Left forelimb (tissue), 1 donor: ENCODE results near the gene KCNH8.
"Not testable (repeated sequence)": the region's sequence is repeated elsewhere in the genome, so short reads cannot be mapped to it uniquely, and the experiment has no call there.

Experiments
- DNase-seq: peaks from one replicate; pipeline ENCODE4 v3.0.0-alpha.2; 2018; ENCODE audit warnings: low spot score

The KCNH8 gene

DNA sequence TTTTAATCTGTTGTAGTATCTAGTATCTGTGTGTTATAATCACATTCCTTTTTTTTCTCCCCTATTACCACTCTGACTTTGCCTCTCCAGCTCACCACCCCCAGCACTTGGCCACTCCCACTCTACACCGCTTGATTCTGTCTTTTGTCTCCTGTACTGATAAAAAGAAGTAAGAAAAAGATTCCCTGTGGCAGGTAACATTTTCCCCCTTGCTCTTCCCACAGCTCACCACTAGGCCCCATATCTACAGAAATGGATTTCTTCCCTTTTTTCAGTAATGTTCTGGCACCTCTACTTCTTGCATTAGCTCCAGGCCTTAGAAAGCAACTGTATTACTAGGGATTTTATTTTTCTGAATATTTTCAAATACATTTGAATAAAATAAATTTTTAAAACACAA lies 25.6 kb downstream of the KCNH8 start:
- no peak for DNase-seq

DNA sequence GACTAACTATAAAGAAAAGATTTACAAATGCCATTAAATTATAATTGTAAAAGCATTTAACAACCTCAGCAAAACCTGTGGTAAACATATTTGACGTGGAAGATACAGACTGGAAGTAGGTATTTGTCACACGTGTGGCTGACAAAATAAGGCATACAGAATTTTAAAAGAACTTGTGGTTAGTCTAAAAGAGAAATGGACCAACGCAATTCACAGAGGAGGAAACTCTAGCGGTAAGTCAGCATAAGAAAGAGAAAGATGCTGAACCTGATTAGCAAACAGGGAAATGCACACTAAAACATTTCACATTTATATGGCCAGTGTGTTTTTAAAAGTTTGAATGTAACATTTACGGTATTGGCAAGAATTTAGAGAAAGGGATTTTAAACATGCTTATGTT lies 35.3 kb downstream of the KCNH8 start:
- DNase-seq = no peak

DNA sequence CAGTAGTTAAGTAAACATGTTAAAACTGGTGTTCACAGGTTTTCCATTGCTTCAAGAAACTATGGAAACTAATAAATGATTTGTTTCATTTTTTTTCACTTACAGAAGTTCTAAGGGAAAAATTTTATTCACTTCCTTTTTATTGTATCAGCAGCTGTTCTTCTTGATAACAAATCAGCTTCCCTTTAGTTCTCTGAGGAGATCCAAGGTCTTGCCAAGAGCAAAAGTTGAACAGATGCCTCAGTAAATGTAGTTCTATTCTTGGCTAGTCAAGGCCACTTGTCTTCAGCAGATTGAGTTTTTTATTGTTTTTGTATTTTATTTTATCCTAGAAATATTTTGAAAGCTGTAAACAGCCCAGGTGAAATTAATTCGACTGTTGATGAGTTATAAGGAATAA lies 41.8 kb downstream of the KCNH8 start:
- no peak for DNase-seq

- DNase-seq = no peak
These were observed 42.3 kb downstream of the KCNH8 start for GRCh38 chr3:19190602-19191001.

DNA sequence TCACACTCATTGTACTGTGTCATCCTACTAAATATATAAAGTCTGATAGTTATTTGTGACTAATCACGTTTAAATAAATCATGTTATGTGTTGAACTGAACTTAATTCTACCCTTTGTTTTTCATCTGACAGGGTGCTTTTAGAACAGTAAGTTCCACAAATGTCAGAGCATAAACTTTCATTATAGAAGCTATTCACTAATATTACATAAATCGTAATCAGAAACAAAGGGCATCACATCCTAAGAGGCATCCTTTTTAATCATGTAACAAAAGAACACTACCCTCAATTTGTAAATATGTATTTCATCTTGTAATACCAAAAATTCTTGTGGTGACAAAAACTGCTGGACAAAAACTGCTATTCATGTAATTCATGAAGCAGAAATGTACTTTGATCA lies 50.8 kb downstream of the KCNH8 start:
- DNase-seq = no peak

DNA sequence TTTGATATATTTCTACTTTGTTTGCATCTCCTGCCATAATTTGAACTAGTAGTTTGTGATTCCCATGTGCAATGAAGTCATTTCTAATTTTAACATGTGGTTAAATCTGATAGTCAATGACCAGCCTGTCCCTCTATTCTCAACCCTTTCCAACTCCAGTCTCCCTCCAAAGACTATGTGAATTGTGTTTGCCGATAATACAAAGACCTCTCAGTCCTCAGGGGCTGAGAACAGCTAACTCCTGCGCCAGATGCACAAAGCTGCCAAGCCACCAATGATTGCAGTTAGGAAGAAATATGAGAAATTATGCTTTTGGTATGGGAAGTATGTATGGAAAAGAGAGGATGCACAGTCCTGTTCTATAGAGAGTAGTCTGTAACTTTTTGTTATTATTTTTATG lies 54.0 kb downstream of the KCNH8 start:
- no peak for DNase-seq

DNA sequence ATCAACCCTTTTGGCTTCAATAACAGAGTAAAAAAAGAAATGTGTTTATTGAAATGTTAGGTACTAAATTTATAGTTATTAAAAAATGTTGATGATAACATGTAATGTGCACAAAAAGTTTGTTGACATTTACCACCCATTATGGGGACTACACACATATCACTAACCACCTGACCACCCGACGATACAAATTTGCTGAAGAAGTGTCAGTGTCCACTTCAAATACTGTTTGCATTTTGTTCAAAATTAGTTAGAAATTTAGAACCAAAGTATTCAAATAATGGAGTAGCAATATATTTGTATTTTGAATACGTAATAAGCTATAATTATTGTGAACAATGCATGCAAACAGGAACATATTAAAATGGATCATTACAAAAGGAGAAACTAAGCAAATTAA lies 54.4 kb downstream of the KCNH8 start:
- DNase-seq = no peak

GRCh38 chr3:19206540-19206939 lies 58.2 kb downstream of the KCNH8 start:
- no peak for DNase-seq

- DNase-seq = no peak
These were observed 65.4 kb downstream of the KCNH8 start for GRCh38 chr3:19213603-19214220.

- DNase-seq = no peak
These were observed 67.1 kb downstream of the KCNH8 start for GRCh38 chr3:19215427-19215826.

GRCh38 chr3:19216669-19217337 lies 68.5 kb downstream of the KCNH8 start:
- DNase-seq = no peak

DNA sequence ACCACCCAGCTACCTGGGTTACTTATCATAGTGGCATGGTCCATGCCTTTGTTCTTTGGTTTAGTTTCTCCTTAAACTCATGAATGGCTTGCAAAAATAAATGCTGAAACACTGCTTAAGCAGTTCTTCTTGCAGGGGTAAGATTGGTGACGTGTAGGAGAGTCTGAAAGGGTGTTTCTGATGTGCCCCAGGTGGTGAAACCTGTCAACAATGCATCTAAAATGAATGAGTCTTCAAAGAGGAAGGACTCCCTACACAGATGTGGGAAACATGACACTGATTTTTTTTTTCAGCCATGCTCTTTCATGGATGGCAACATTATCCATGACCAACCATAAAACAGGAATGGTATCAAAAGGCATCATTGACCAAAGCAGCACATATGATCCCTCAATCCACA lies 72.0 kb downstream of the KCNH8 start:
- DNase-seq = no peak

DNA sequence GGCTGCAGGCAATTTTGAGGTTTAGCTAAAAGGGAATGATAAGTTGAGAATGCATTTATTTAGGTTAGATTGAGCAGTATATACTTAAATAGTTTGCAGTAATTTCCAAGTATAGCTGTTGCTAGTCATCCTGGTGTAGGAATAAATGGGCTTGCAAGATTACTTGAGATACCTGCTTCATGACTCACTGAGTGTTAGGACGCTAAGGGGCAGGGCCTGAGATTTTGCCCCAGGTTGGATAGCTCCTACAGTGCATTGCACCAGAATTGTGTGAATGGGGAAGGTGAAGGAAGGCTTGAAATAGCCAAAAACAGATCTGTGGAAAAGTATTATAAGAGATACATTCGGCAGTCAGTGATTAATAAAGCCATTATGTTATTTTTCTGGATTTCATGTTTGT lies 72.8 kb downstream of the KCNH8 start:
- DNase-seq = no peak

- no peak for DNase-seq
These were observed 78.2 kb downstream of the KCNH8 start for GRCh38 chr3:19226479-19226878.

DNA sequence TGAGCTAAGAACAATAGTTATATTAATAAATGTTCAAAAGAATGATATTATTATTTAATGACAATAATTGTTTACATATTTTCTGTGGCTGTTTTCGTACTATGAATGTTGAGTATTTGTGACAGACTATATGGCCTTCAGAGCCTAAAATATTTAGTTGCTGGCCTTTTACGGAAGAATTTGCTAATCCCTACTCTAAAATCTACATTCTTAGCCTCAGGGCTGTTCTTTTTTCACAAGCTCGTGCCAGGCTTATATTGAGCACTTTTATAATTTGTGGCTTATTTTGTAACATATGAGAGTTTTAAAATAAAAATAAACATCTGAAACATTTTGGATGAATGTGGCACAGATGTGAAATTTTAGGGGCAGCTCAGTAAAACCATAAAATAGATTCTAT lies 79.9 kb downstream of the KCNH8 start:
- DNase-seq = no peak

- DNase-seq = no peak
These were observed 80.8 kb downstream of the KCNH8 start for GRCh38 chr3:19229086-19229485.

DNA sequence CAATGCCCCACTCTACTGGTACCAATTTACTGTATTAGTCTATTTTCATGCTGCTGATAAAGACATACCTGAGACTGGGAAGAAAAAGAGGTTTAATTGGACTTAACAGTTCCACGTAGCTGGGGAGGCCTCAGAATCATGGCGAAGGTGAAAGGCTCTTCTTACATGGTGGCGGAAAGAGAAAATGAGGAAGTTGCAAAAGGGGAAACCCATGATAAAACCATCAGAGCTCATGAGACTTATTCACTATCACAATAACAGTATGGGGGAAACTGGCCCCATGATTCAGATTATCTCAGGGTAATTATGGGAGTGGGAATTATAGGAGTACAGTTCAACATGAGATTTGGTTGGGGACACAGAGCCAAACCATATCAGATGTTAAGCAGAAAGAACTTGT lies 81.6 kb downstream of the KCNH8 start:
- not testable (repeated sequence) for DNase-seq

DNA sequence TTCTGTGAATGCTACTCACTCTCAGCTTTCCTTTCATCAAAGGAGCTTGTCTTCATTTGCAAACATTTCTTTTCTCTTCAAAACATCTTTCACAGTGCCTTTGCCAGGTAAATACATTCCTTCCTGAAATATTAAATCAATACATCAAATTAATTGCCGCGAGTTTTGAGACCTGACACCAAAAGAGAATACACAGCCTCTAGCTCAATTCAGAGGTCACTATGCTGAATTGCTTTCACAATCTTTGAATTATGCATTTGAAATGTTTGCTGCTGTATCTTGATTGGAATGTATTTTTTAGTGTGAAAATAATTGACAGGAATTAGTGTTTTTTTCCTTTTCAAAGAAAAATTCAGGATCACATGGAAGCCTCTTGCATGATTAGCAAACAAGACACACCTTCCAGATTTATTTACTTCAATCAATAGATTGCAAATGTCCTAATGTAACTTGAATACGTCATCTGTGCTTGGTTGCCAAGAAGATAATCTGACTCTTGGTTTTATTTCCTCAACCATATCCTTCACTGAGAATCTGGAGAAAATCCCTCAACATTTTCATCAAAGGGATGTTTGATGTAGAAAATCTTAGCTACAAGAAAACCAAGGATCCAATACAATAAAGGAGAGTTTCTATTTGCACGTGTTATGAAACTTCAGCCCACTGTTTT lies 83.6 kb downstream of the KCNH8 start:
- no peak for DNase-seq

DNA sequence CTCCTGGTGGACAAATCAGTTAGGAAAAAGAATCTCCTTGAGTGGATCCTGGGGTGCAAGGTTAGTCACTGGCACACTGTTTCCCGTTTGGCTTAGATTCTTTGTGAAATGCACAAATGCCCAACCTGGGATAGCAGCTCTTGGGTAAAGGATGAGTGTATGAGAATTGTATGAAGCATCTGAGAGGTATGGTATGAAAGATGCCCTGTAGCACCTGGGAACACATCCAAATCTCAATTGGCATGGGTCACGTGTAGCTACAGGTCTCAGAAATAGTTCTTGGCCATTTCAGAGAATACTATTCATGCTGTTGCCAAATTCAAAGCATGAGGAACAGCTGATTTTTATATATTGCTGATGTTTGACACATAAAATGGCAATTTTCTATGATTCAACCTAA lies 84.3 kb downstream of the KCNH8 start:
- no peak for DNase-seq

DNA sequence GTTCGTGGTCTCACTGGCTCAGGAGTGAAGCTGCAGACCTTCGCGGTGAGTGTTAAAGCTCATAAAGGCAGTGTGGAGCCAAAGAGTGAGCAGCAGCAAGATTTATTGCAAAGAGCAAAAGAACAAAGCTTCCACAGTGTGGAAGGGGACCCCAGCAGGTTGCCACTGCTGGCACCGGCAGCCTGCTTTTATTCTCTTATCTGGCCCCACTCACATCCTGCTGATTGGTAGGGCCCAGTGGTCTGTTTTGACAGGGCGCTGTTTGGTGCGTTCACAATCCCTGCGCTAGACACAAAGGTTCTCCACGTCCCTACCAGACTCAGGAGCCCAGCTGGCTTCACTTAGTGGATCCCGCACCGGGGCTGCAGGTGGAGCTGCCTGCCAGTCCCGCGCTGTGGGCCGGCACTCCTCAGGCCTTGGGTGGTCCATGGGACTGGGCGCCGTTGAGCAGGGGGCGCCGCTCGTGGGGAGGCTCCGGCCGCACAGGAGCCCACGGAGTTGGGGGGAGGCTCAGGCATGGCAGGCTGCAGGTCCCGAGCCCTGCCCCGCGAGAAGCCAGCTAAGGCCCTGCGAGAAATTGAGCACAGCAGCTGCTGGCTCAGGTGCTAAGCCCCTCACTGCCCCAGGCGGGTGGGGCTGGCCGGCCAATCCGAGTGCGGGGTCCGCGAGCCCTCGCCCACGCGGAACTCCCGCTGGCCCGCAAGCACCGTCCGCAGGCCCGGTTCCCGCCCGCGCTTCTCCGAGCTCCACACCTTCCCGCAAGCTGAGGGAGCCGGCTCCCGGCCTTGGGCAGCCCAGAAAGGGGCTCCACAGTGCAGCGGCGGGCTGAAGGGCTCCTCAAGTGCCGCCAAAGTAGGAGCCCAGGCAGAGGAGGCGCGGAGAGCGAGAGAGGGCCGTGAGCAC lies 85.8 kb downstream of the KCNH8 start:
- DNase-seq = not testable (repeated sequence)

- no peak for DNase-seq
These were observed 99.8 kb downstream of the KCNH8 start for GRCh38 chr3:19248143-19248542.

DNA sequence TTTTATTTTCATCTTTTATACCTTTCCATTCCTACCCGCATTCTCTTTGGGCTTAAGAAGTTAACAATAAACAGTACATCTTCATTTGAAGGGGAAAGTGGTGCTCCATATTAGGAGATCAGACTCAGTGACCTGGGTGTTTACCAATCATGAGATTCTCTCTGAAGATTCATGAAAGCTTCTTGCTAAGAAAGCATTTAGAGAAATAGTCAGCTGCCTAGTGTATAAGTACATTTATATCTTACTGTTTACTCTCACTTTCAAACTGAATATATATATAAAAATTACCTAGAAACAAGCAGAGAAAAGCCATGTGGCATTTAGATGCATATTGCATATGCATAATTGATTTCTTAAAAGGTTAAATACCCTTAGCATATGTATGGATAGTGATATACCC lies 100.5 kb downstream of the KCNH8 start:
- no peak for DNase-seq
